Panc1 (cell line): Measurements from ENCODE around the gene TRIM10. TPM values are rescaled to one million over a fixed set of nuclear protein-coding genes. Genes with fewer than 3 reads are reported as not detected.

Source experiments
- ATAC-seq: fragments of 200-7000 bp; cut with Tn5 transposase; 2 replicates; pipeline ENCODE4 v1.9.1; 2020; ENCODE audit warnings: mild to moderate bottlenecking, moderate library complexity
- BruUV-seq: library from RNA; stranded (reverse); fragments of 400-500 nt; replicated peaks from 2 replicates; lab custom pipeline; 2021; lab: Mats Ljungman, UMichigan
- CTCF ChIA-PET: fragments of 300-600 bp; sonication (Branson Sonifier 250); formaldehyde crosslinking; loops from one replicate; lab custom pipeline; 2022; ENCODE audit warnings: antibody characterized with exemption; lab: Charles Lee
- POLR2A ChIA-PET: fragments of 300-600 bp; sonication (Branson Sonifier 250); formaldehyde crosslinking; loops from one replicate; lab custom pipeline; 2022; ENCODE audit warnings: antibody characterized with exemption; lab: Charles Lee
- DNase-seq: peaks from one replicate; pipeline ENCODE4 v3.0.0-alpha.2; 2010; ENCODE audit warnings: low read depth, low spot score
- H3K27ac ChIP-seq: 2 replicates; pipeline ENCODE4 v1.5.1; 2011; ENCODE audit warnings: mild to moderate bottlenecking, low read length, inconsistent platforms
- H3K27me3 ChIP-seq: fragments of 200-500 bp; sonication (Bioruptor generic); 2 replicates; pipeline ENCODE4 v1.6.0; 2014; ENCODE audit warnings: low read length, inconsistent platforms; ENCODE audit not compliant: control insufficient read depth, insufficient read depth
- H3K36me3 ChIP-seq: fragments of 200-500 bp; sonication (Bioruptor generic); 2 replicates; pipeline ENCODE4 v1.5.1; 2014; ENCODE audit warnings: inconsistent platforms, mild to moderate bottlenecking, low read length, moderate library complexity; ENCODE audit not compliant: control insufficient read depth, insufficient read depth
- H3K4me1 ChIP-seq: 2 replicates; pipeline ENCODE4 v1.5.1; 2011; ENCODE audit warnings: inconsistent platforms, mild to moderate bottlenecking, low read length, moderate library complexity; ENCODE audit not compliant: control insufficient read depth, insufficient read depth
- H3K4me3 ChIP-seq, 2 experiments: 2 replicates each; pipeline ENCODE4 v1.5.1; 2011 to 2012; ENCODE audit warnings: low read depth in 2 of 2, low read length in 2 of 2, mild to moderate bottlenecking in 2 of 2, inconsistent platforms in 1 of 2, moderate library complexity in 1 of 2
- H3K9me3 ChIP-seq: fragments of 200-500 bp; sonication (Bioruptor generic); 2 replicates; pipeline ENCODE4 v1.5.1; 2014; ENCODE audit warnings: low read depth, mild to moderate bottlenecking, inconsistent platforms, low read length, moderate library complexity; ENCODE audit not compliant: control insufficient read depth, insufficient read depth
- CTCF ChIP-seq: fragments of 450-650 bp; IDR thresholded peaks from 2 replicates; pipeline ENCODE4 v1.5.1; 2017; ENCODE audit warnings: mild to moderate bottlenecking
- POLR2AphosphoS5 ChIP-seq: IDR thresholded peaks from 2 replicates; pipeline ENCODE4 v1.6.1; 2012; ENCODE audit warnings: mild to moderate bottlenecking, low read depth, low read length, moderate library complexity
- REST ChIP-seq, 2 experiments: IDR thresholded peaks; 2 replicates each; pipeline ENCODE4 v1.6.1; 2011 to 2012; ENCODE audit warnings: low read depth in 2 of 2, control low read depth in 1 of 2, low read length in 1 of 2, mild to moderate bottlenecking in 1 of 2, moderate library complexity in 1 of 2; ENCODE audit not compliant: insufficient read depth in 1 of 2
- SIN3A ChIP-seq: IDR thresholded peaks from 2 replicates; pipeline ENCODE4 v1.6.1; 2012; ENCODE audit warnings: low read depth, mild to moderate bottlenecking, low read length, moderate library complexity, borderline replicate concordance; ENCODE audit not compliant: insufficient read depth
- TCF7L2 ChIP-seq: IDR thresholded peaks from 2 replicates; pipeline ENCODE4 v1.6.1; 2011; ENCODE audit warnings: mild to moderate bottlenecking, low read depth, low read length, inconsistent platforms
- in situ Hi-C: cut with HindIII; loops from 2 replicates; pipeline ENCODE4 v1.10.0; 2016; ENCODE audit warnings: low sequenced_read_pairs, low pct_unique_long_range_greater_than_20kb
- intact Hi-C: fragments of 100-400 bp; cut with micrococcal nuclease; formaldehyde crosslinking; loops from one replicate; pipeline ENCODE4 v1.10.0; 2022; ENCODE audit not compliant: unreplicated experiment
- total RNA-seq: library from RNA; stranded (reverse); gene quantifications from one replicate; pipeline ENCODE4 v1.2.1, GENCODE V29; 2021; ENCODE audit not compliant: unreplicated experiment

TRIM10 gene
- total RNA-seq, 1 experiment from 2014 or later = not detected

- no peak for TF ChIP-seq SIN3A
- TF ChIP-seq POLR2AphosphoS5 = no peak
- no peak for TF ChIP-seq TCF7L2
- no peak for TF ChIP-seq CTCF
- TF ChIP-seq REST (IDR thresholded peaks at IDR 0.05; ENCODE audit: insufficient read depth in 1 of 2, low read depth in 2 of 2, low read length in 1 of 2) = no peak
- Histone ChIP-seq H3K27ac (no peak overlapping the region), H3K27me3 (peaks cover 14% of the 10 kb centered on the region), H3K9me3 (no peaks in the 10 kb centered on the region), H3K4me1 (no peaks in the 10 kb centered on the region), H3K36me3 (no peaks in the 10 kb centered on the region), H3K4me3 (no peak overlapping the region)
- intact Hi-C loops = no loop called here
- in situ Hi-C loops = no loop called here
- CTCF ChIA-PET = interaction anchor here (0.9 kb wide), 1 partner anchor 50 kb away, joined by 3 read pairs; no protein-coding TSS in a partner anchor
- no peak for DNase-seq
- no TSS peak for BruUV-seq
- ATAC-seq = no peak
- POLR2A ChIA-PET = no interaction called here
Measured at GRCh38 chr6:30152910-30153610, 8.0 kb downstream of the TRIM10 start.

- ATAC-seq = no peak
- POLR2A ChIA-PET = no interaction called here
- in situ Hi-C loops = no loop called here
Measured at GRCh38 chr6:30152016-30152673, 8.9 kb downstream of the TRIM10 start.

More at GRCh38 chr6:30152016-30152673, 8.9 kb downstream of the TRIM10 start:
- Histone ChIP-seq H3K4me1 (no peaks in the 10 kb centered on the region), H3K36me3 (no peaks in the 10 kb centered on the region), H3K27ac (no peak overlapping the region), H3K27me3 (peaks cover 14% of the 10 kb centered on the region), H3K4me3 (no peak overlapping the region), H3K9me3 (no peaks in the 10 kb centered on the region)
- TF ChIP-seq REST (IDR thresholded peaks at IDR 0.05; ENCODE audit: insufficient read depth in 1 of 2, low read depth in 2 of 2, low read length in 1 of 2) (no peak), TCF7L2 (no peak), CTCF (no peak), SIN3A (no peak), POLR2AphosphoS5 (no peak)
- DNase-seq = no peak
- BruUV-seq = no TSS peak
- CTCF ChIA-PET = interaction anchor here (0.9 to 1.1 kb wide), 2 partner anchors 21 to 49 kb away, joined by 3 to 4 read pairs; no protein-coding TSS in a partner anchor
- intact Hi-C loops = no loop called here
